Transverse colon (tissue), 4 donors: ENCODE results near the gene TMEM43. TPM values are rescaled to one million over a fixed set of nuclear protein-coding genes. Genes with fewer than 3 reads are reported as not detected.

Source experiments
- DNase-seq: peaks from one replicate; pipeline ENCODE4 v3.0.0-alpha.2; 2019
- H3K27ac ChIP-seq, 4 donors: fragments of 200-600 bp; sonication (generic); 2 replicates each; pipeline ENCODE4 v1.5.1; 2016 to 2018; ENCODE audit warnings: inconsistent platforms in 4 of 4
- H3K27me3 ChIP-seq: fragments of 200-600 bp; sonication (generic); 2 replicates; pipeline ENCODE4 v1.5.1; 2017; ENCODE audit warnings: inconsistent platforms
- H3K36me3 ChIP-seq, 4 donors: fragments of 200-600 bp; sonication (generic); 2 replicates each; pipeline ENCODE4 v1.5.1; 2017 to 2019; ENCODE audit warnings: inconsistent platforms in 4 of 4
- H3K4me1 ChIP-seq, 4 donors: fragments of 200-600 bp; sonication (generic); 2 replicates each; pipeline ENCODE4 v1.5.1; 2017 to 2020; ENCODE audit warnings: inconsistent platforms in 4 of 4
- H3K4me3 ChIP-seq, 4 donors: fragments of 200-600 bp; sonication (generic); 1 replicate in 1 of 4; 2 replicates in 3 of 4; pipeline versions ENCODE4 v1.5.1 to v1.6.1; 2017 to 2019; ENCODE audit warnings: inconsistent platforms in 4 of 4
- H3K9me3 ChIP-seq, 2 donors: fragments of 200-600 bp; sonication (generic); 2 replicates each; pipeline ENCODE4 v1.5.1; 2017 to 2019; ENCODE audit warnings: inconsistent platforms in 2 of 2
- EP300 ChIP-seq: sonication (generic); formaldehyde crosslinking; IDR thresholded peaks from one replicate; pipeline ENCODE4 v1.6.1; 2017; ENCODE audit warnings: antibody characterized with exemption, low read depth
- POLR2A ChIP-seq: fragments of 450-650 bp; IDR thresholded peaks from one replicate; pipeline ENCODE4 v1.6.1; 2016; ENCODE audit warnings: antibody characterized with exemption, mild to moderate bottlenecking, moderate library complexity
- POLR2AphosphoS5 ChIP-seq, 3 donors: sonication (generic); formaldehyde crosslinking; IDR thresholded peaks; one replicate each; pipeline ENCODE4 v1.6.1; 2016; ENCODE audit warnings: antibody characterized with exemption in 3 of 3
- WGBS, 2 donors: methylation state at CpG; one replicate each; pipeline ENCODE4 v1.1.5; 2018; ENCODE audit warnings: low coverage in 1 of 2; 5-methylcytosine and 5-hydroxymethylcytosine counted together
- in situ Hi-C, 4 donors: fragments of 200-750 bp; cut with MboI; loops; one replicate each; pipeline versions ENCODE4 v1.15.0 to v1.15.1; 2017; ENCODE audit warnings: low sequenced_read_pairs in 3 of 4, low pct_ligation_motif_present in 1 of 4, low pct_unique_long_range_greater_than_20kb in 1 of 4
- intact Hi-C: fragments of 100-400 bp; cut with DNase I; formaldehyde crosslinking; loops from one replicate; pipeline ENCODE4 v1.15.1; 2023; ENCODE audit warnings: low total_unique reads
- total RNA-seq, 4 donors: library from RNA; depleted of rRNA; stranded (reverse); fragments of >200 nt; gene quantifications; one replicate each; pipeline ENCODE4 v1.1.0, GENCODE V29; 2016
- TF ChIP-seq, protein P1 (sequence below), 5 experiments: fragments of 200-600 bp in 3 of 5; fragments of 450-650 bp in 2 of 5; sonication (generic) in 3 of 5; IDR thresholded peaks; 1 replicate in 2 of 5; 2 replicates in 3 of 5; pipeline ENCODE4 v1.5.1; 2016 to 2017; ENCODE audit warnings: antibody characterized with exemption in 5 of 5, inconsistent platforms in 3 of 5, mild to moderate bottlenecking in 2 of 5, moderate library complexity in 1 of 5

The TMEM43 gene
- total RNA-seq, 4 donors from 2014 or later: 30.8 to 128 (median 48.5) TPM

DNA sequence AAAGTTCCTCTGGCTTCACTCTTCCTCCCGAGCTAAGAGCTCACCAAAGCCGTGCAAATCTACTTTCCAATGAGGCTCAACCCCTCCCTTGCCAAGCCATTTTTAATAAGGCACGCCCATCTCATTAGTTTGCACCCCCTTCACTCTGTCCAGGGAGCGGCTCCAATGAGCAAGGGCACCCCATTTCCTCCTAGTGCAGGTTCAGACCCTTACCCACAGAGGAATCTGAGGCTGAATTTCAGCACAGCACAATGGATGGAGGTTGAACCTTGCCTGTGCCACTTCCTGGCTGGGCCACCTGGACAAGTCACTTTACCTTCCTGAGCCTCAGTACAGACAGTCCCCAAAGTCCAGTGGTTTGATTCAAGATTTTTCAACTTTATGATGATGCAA lies 28.1 kb downstream of the TMEM43 start:
- DNase-seq: no peak
- TF ChIP-seq, protein P1, sequence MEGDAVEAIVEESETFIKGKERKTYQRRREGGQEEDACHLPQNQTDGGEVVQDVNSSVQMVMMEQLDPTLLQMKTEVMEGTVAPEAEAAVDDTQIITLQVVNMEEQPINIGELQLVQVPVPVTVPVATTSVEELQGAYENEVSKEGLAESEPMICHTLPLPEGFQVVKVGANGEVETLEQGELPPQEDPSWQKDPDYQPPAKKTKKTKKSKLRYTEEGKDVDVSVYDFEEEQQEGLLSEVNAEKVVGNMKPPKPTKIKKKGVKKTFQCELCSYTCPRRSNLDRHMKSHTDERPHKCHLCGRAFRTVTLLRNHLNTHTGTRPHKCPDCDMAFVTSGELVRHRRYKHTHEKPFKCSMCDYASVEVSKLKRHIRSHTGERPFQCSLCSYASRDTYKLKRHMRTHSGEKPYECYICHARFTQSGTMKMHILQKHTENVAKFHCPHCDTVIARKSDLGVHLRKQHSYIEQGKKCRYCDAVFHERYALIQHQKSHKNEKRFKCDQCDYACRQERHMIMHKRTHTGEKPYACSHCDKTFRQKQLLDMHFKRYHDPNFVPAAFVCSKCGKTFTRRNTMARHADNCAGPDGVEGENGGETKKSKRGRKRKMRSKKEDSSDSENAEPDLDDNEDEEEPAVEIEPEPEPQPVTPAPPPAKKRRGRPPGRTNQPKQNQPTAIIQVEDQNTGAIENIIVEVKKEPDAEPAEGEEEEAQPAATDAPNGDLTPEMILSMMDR (IDR thresholded peaks at IDR 0.05): no peak
- TF ChIP-seq POLR2A: no peak
- TF ChIP-seq POLR2AphosphoS5 (IDR thresholded peaks at IDR 0.05): no peak
- TF ChIP-seq EP300: no peak
- H3K36me3 ChIP-seq: peaks cover 0 to 27% (median 4%) of the 10 kb centered on the region in 4 donors
- intact Hi-C loops (no loop called here), in situ Hi-C loops (loop anchor here in 1 of 4 donors (25.0 kb wide), 1 partner anchor 266 kb away; the partner anchor contains the start of gene WNT7A)
- no peaks in the 10 kb centered on the region for H3K4me1 ChIP-seq
- H3K27me3 ChIP-seq: no peaks in the 10 kb centered on the region
- H3K4me3 ChIP-seq: no peak overlapping the region
- H3K27ac ChIP-seq: no peak overlapping the region
- no peaks in the 10 kb centered on the region for H3K9me3 ChIP-seq
- WGBS, 2 donors: 86% methylated on average over 4 of the region's 4 CpGs; no CpG with 5 or more reads in 1 of the 2 donors

- Histone ChIP-seq H3K4me3 (no peak overlapping the region), H3K27ac (no peak overlapping the region), H3K36me3 (peaks cover 0 to 34% (median 8%) of the 10 kb centered on the region in 4 donors), H3K4me1 (no peaks in the 10 kb centered on the region), H3K27me3 (no peaks in the 10 kb centered on the region), H3K9me3 (no peaks in the 10 kb centered on the region)
- intact Hi-C loops: no loop called here
- TF ChIP-seq POLR2A (no peak), POLR2AphosphoS5 (IDR thresholded peaks at IDR 0.05) (no peak), EP300 (no peak)
- TF ChIP-seq, protein P1 (IDR thresholded peaks at IDR 0.05): no peak
- DNase-seq: no peak
- 94 to 97% methylated on average over 3 to 6 of the region's 6 CpGs for WGBS, 2 donors
- in situ Hi-C loops: loop anchor here in 1 of 4 donors (25.0 kb wide), 1 partner anchor 266 kb away; the partner anchor contains the start of gene WNT7A
Observed at GRCh38 chr3:14153663-14154062, 28.8 kb downstream of the TMEM43 start.

DNA sequence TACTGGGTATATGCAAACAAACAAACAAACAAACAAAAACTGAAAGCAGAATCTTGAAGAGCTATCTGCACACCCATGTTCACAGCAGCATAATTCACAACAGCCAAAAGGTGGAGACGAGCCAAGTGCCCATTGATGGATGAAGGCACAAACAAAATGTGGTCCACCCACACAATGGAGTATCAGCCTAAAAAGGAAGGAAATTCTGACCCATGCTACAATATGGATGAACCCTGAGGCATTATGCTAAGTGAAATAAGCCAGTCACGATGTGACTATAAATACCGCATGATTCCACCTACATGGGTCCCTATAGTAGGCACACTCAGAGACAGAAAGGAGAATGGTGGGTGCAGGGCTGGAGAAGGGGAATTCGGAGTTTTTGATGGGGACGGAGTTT lies 29.4 kb downstream of the TMEM43 start:
- Histone ChIP-seq H3K4me3 (no peak overlapping the region), H3K27me3 (no peaks in the 10 kb centered on the region), H3K9me3 (no peaks in the 10 kb centered on the region), H3K36me3 (peaks cover 0 to 40% (median 11%) of the 10 kb centered on the region in 4 donors), H3K27ac (no peak overlapping the region), H3K4me1 (no peaks in the 10 kb centered on the region)
- DNase-seq: no peak
- WGBS, 2 donors: 91 to 95% methylated on average over 4 to 5 of the region's 5 CpGs
- intact Hi-C loops: no loop called here
- TF ChIP-seq POLR2AphosphoS5 (IDR thresholded peaks at IDR 0.05) (no peak), EP300 (no peak), POLR2A (no peak)
- TF ChIP-seq, protein P1 (IDR thresholded peaks at IDR 0.05): no peak
- in situ Hi-C loops: loop anchor here in 1 of 4 donors (25.0 kb wide), 1 partner anchor 267 kb away; the partner anchor contains the start of gene WNT7A

DNA sequence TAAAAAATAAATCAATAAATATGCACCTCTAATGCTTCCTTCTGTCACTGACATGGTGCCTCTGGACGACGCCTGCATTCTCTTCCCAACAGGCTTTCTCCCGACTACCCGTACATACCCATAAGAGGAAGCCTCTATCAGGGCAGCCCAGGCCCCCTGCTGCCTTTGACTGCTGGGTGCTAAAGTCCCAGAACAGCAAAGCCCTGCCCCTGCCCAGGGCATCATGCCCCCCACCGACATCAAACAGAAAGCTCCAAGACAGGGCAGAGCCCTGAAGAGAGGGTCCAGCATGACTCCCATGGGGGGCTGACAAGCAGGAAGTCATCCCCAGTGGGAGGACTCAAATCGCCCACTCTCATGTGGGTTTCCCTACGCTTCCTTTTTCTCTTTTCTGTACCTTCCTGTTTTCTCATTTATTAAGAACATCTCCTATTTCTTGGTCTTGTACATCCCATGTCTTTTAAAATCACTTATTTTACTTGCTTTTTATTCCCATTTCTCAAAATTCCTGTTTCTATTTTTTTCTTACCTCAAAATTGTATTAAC lies 30.1 kb downstream of the TMEM43 start:
- Histone ChIP-seq H3K9me3 (no peaks in the 10 kb centered on the region), H3K27me3 (no peaks in the 10 kb centered on the region), H3K4me3 (no peak overlapping the region), H3K36me3 (peaks cover 0 to 47% (median 14%) of the 10 kb centered on the region in 4 donors), H3K4me1 (no peaks in the 10 kb centered on the region), H3K27ac (no peak overlapping the region)
- TF ChIP-seq POLR2AphosphoS5 (IDR thresholded peaks at IDR 0.05) (no peak), EP300 (no peak), POLR2A (no peak)
- TF ChIP-seq, protein P1 (IDR thresholded peaks at IDR 0.05): no peak
- intact Hi-C loops (no loop called here), in situ Hi-C loops (loop anchor here in 1 of 4 donors (25.0 kb wide), 1 partner anchor 268 kb away; the partner anchor contains the start of gene WNT7A)
- WGBS, 2 donors: 90 to 100% methylated on average over 2 to 7 of the region's 7 CpGs
- DNase-seq: no peak
